Ectodermal cell (in vitro differentiated cells): ENCODE results near the gene EPOP.
"Not testable (repeated sequence)": the region's sequence is repeated elsewhere in the genome, so short reads cannot be mapped to it uniquely, and the experiment has no call there.

Experiments used
- H3K27ac ChIP-seq: 2 replicates; pipeline ENCODE4 v1.7.0; 2013; ENCODE audit warnings: mild to moderate bottlenecking, low read depth, low read length; ENCODE audit not compliant: insufficient read depth, poor library complexity, severe bottlenecking
- H3K27me3 ChIP-seq: 2 replicates; pipeline ENCODE4 v1.7.0; 2013; ENCODE audit warnings: mild to moderate bottlenecking, low read length; ENCODE audit not compliant: insufficient read depth, control insufficient read depth, poor library complexity, severe bottlenecking
- H3K36me3 ChIP-seq: one replicate; pipeline ENCODE4 v1.7.0; 2013; ENCODE audit warnings: low read length; ENCODE audit not compliant: control insufficient read depth, insufficient read depth
- H3K4me1 ChIP-seq: one replicate; pipeline ENCODE4 v1.7.0; 2013; ENCODE audit warnings: low read length; ENCODE audit not compliant: control insufficient read depth, insufficient read depth
- H3K4me3 ChIP-seq: 2 replicates; pipeline ENCODE4 v1.7.0; 2013; ENCODE audit warnings: low read depth, low read length, control low read depth; ENCODE audit not compliant: insufficient read depth
- H3K9me3 ChIP-seq: 2 replicates; pipeline ENCODE4 v1.7.0; 2013; ENCODE audit warnings: mild to moderate bottlenecking, low read length, moderate library complexity; ENCODE audit not compliant: control insufficient read depth
- WGBS, 2 experiments: methylation state at CpG; one replicate each; pipeline ENCODE4 v1.1.7; 2013; ENCODE audit warnings: missing lambda C conversion rate in 2 of 2; 5-methylcytosine and 5-hydroxymethylcytosine counted together

Gene EPOP

GRCh38 chr17:38632334-38632733 is 42.4 kb downstream of the EPOP start:
- Histone ChIP-seq H3K27me3 (no peaks in the 10 kb centered on the region), H3K27ac (no peak overlapping the region), H3K4me1 (peaks cover 3% of the 10 kb centered on the region), H3K4me3 (no peak overlapping the region), H3K36me3 (no peaks in the 10 kb centered on the region), H3K9me3 (no peaks in the 10 kb centered on the region)
- 82 to 92% methylated on average over 4 to 5 of the region's 6 CpGs for WGBS, 2 experiments

DNA sequence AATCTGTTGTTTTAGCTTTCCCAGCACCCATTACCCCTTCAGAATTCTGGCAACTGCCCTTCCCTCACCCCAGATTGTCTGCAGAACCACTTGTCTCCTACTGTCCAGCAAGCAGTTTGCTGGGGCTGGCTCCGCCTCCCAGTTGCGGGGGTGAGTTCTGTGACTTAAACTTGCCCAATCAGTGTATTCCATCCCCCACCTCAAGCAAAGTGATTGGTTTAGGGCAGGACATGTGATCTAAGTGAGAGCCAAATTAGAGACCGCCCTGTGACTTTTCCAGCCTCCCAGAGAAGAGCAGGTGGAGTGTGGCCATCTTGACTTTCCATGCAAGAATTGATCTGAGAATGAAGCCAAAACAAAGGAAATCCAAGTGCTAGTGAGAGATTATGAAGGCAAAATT is 46.3 kb downstream of the EPOP start:
- Histone ChIP-seq H3K4me1 (no peaks in the 10 kb centered on the region), H3K27me3 (no peaks in the 10 kb centered on the region), H3K27ac (no peak overlapping the region), H3K4me3 (no peak overlapping the region), H3K9me3 (no peaks in the 10 kb centered on the region), H3K36me3 (no peaks in the 10 kb centered on the region)
- 59 to 65% methylated on average over 3 of the region's 3 CpGs for WGBS, 2 experiments

DNA sequence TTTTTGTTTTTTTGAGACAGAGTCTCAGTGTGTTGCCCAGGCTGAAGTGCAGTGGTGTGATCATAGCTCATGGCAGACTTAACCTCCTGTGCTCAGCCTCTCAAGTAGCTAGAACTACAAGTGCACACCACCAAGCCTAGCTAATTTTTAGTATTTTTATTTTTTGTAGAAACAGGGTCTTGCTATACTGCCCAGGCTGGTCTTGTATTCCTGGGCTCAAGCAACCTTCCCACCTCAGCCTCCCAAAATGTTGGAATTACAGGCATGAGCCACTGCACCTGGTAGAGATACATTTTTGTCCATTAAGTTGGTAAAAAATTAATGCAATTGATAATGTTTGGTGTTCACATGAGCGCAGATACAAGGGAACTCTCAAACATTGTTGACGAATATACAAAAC is 46.8 kb downstream of the EPOP start:
- Histone ChIP-seq H3K27me3 (no peaks in the 10 kb centered on the region), H3K4me3 (no peak overlapping the region), H3K27ac (no peak overlapping the region), H3K36me3 (no peaks in the 10 kb centered on the region), H3K9me3 (no peaks in the 10 kb centered on the region), H3K4me1 (no peaks in the 10 kb centered on the region)
- 96 to 97% methylated on average over 2 of the region's 2 CpGs for WGBS, 2 experiments

GRCh38 chr17:38626606-38627226 is 48.0 kb downstream of the EPOP start:
- not testable (repeated sequence) for H3K4me3 ChIP-seq, H3K27me3 ChIP-seq, H3K27ac ChIP-seq, H3K4me1 ChIP-seq, H3K36me3 ChIP-seq, H3K9me3 ChIP-seq
- 96% methylated on average over 5 to 6 of the region's 6 CpGs for WGBS, 2 experiments

DNA sequence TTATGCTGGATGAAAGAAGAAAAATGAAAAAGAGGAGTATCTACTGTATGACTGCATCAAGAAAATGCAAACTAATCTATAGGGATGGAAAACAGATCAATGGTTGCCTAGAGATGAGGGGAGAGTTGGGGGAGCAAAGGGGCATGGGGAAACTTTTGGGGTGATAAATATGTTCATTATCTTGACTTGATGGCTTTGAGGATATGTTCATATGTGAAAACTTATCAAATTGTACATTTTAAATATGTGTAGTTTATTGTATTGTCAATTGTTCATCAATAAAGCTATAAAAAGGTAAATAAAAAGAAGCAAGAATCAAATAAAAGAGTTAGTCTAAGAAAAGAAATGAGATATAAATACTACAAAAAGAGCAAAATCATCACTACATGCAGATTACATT is 49.3 kb downstream of the EPOP start:
- Histone ChIP-seq H3K4me1 (no peaks in the 10 kb centered on the region), H3K9me3 (no peaks in the 10 kb centered on the region), H3K27ac (no peak overlapping the region), H3K36me3 (no peaks in the 10 kb centered on the region), H3K4me3 (no peak overlapping the region), H3K27me3 (no peaks in the 10 kb centered on the region)

GRCh38 chr17:38624782-38625355 is 49.9 kb downstream of the EPOP start:
- not testable (repeated sequence) for H3K27me3 ChIP-seq, H3K4me3 ChIP-seq, H3K4me1 ChIP-seq, H3K27ac ChIP-seq, H3K9me3 ChIP-seq, H3K36me3 ChIP-seq
- WGBS, 2 experiments: 92 to 94% methylated on average over 14 of the region's 14 CpGs
